HepG2 (cell line): ENCODE results near the gene PARP8. TPM values are rescaled to one million over a fixed set of nuclear protein-coding genes. Genes with fewer than 3 reads are reported as not detected.

Experiments used
- ATAC-seq: fragments of 200-7000 bp; cut with Tn5 transposase; 3 replicates; pipeline ENCODE4 v1.9.1; 2020; ENCODE audit warnings: mild to moderate bottlenecking, moderate library complexity
- BruUV-seq: library from RNA; stranded (reverse); fragments of 400-500 nt; replicated peaks from 2 replicates; lab custom pipeline; 2021; lab: Mats Ljungman, UMichigan
- CTCF ChIA-PET: fragments of 300-600 bp; formaldehyde crosslinking; extraction: SDS; loops from one replicate; lab custom pipeline; 2021; ENCODE audit warnings: low total read pairs, inconsistent platforms, low intra/inter-chr PET ratio; lab: Yijun Ruan, JAX
- POLR2A ChIA-PET: fragments of 350-600 bp; sonication (Branson Sonifier 250); formaldehyde crosslinking; loops from one replicate; lab custom pipeline; 2020; ENCODE audit warnings: antibody characterized with exemption, inconsistent platforms; lab: Yijun Ruan, JAX
- DNase-seq: peaks from one replicate; pipeline ENCODE4 v3.0.0-alpha.2; 2015; ENCODE audit warnings: low spot score
- FAIRE-seq: peaks from 3 replicates; lab custom pipeline; 2011; peaks lifted over from hg19 to GRCh38; lab: Jason Lieb, UNC
- H2AFZ ChIP-seq: one replicate; pipeline ENCODE4 v1.6.1; 2011; ENCODE audit warnings: low read length, inconsistent platforms
- H3K27ac ChIP-seq: fragments of 300-600 bp; 3 replicates; pipeline ENCODE4 v1.8.0; 2011; ENCODE audit warnings: mixed run types, mild to moderate bottlenecking, mixed read lengths, low read length, inconsistent platforms; ENCODE audit not compliant: insufficient read depth; ENCODE audit errors: extremely low read length
- H3K27me3 ChIP-seq, 2 experiments: fragments of 200-600 bp in 1 of 2; 2 replicates in 1 of 2; 3 replicates in 1 of 2; pipeline versions ENCODE4 v1.6.0 to v1.8.0; 2011; ENCODE audit warnings: low read length in 2 of 2, mild to moderate bottlenecking in 2 of 2, moderate library complexity in 2 of 2, inconsistent platforms in 1 of 2; ENCODE audit not compliant: insufficient read depth in 2 of 2, control insufficient read depth in 1 of 2
- H3K36me3 ChIP-seq, 2 experiments: fragments of 200-600 bp in 1 of 2; replicated peaks in 1 of 2; 2 replicates in 1 of 2; 3 replicates in 1 of 2; pipeline versions ENCODE4 v1.5.1 to v1.8.0; 2011; ENCODE audit warnings: low read length in 2 of 2, inconsistent platforms in 1 of 2; ENCODE audit not compliant: insufficient read depth in 2 of 2, control insufficient read depth in 1 of 2
- H3K4me1 ChIP-seq: 2 replicates; pipeline ENCODE4 v1.5.1; 2012; ENCODE audit warnings: low read length, inconsistent platforms; ENCODE audit not compliant: insufficient read depth
- H3K4me2 ChIP-seq: 2 replicates; pipeline ENCODE4 v1.6.0; 2011; ENCODE audit warnings: low read depth, low read length, inconsistent platforms
- H3K4me3 ChIP-seq, 3 experiments: fragments of 200-600 bp in 1 of 3; sonication (generic), shearing (Covaris generic) in 1 of 3; replicated peaks in 1 of 3; 2 replicates each; pipeline ENCODE4 v1.5.1; 2011 to 2016; ENCODE audit warnings: low read length in 3 of 3, inconsistent platforms in 2 of 3, low read depth in 2 of 3, mild to moderate bottlenecking in 2 of 3, control low read depth in 1 of 3, mixed read lengths in 1 of 3; ENCODE audit not compliant: insufficient read depth in 1 of 3
- H3K79me2 ChIP-seq: one replicate; pipeline ENCODE4 v1.6.1; 2011; ENCODE audit warnings: low read length, inconsistent platforms; ENCODE audit not compliant: insufficient read depth
- H3K9ac ChIP-seq: 2 replicates; pipeline ENCODE4 v1.6.0; 2011; ENCODE audit warnings: mild to moderate bottlenecking, low read depth, low read length, inconsistent platforms; ENCODE audit not compliant: insufficient read depth
- H3K9me3 ChIP-seq: 2 replicates; pipeline ENCODE4 v1.5.1; 2012; ENCODE audit warnings: mild to moderate bottlenecking, low read length
- H4K20me1 ChIP-seq: 2 replicates; pipeline ENCODE4 v1.6.0; 2011; ENCODE audit warnings: inconsistent platforms, mild to moderate bottlenecking, low read length, moderate library complexity; ENCODE audit not compliant: insufficient read depth
- ATF7 ChIP-seq, 2 experiments: fragments of 450-650 bp in 1 of 2; sonication (generic) in 1 of 2; formaldehyde crosslinking in 1 of 2; IDR thresholded peaks; 2 replicates each; pipeline versions ENCODE4 v1.4.0 to v1.6.1; 2016 to 2020; ENCODE audit warnings: antibody characterized with exemption in 1 of 2, mild to moderate bottlenecking in 1 of 2, missing genetic modification reagents in 1 of 2
- CCDC6 ChIP-seq: sonication (generic); formaldehyde crosslinking; IDR thresholded peaks from 2 replicates; pipeline ENCODE4 v1.8.1; 2022; ENCODE audit warnings: mild to moderate bottlenecking, missing genetic modification reagents, moderate library complexity
- KDM6A ChIP-seq: IDR thresholded peaks from 2 replicates; pipeline ENCODE4 v1.6.1; 2016; ENCODE audit warnings: low read depth
- MATR3 ChIP-seq: sonication (generic); formaldehyde crosslinking; IDR thresholded peaks from 2 replicates; pipeline ENCODE4 v1.4.0; 2020; ENCODE audit warnings: missing genetic modification reagents
- MTA3 ChIP-seq: sonication (generic); formaldehyde crosslinking; IDR thresholded peaks from 2 replicates; pipeline ENCODE4 v1.4.0; 2020; ENCODE audit warnings: missing genetic modification reagents
- SATB2 ChIP-seq: sonication (generic); formaldehyde crosslinking; IDR thresholded peaks from 2 replicates; pipeline ENCODE4 v1.5.0; 2020; ENCODE audit warnings: missing genetic modification reagents
- TBL1XR1 ChIP-seq: fragments of 150-350 bp; IDR thresholded peaks from 2 replicates; pipeline ENCODE4 v1.6.1; 2014; ENCODE audit warnings: borderline replicate concordance, low read length; ENCODE audit not compliant: partially characterized antibody
- ZNF180 ChIP-seq: sonication (generic); formaldehyde crosslinking; IDR thresholded peaks from 2 replicates; pipeline ENCODE4 v1.4.0; 2020; ENCODE audit warnings: low read depth, missing genetic modification reagents, borderline replicate concordance
- ZNF546 ChIP-seq: sonication (generic); formaldehyde crosslinking; conservative IDR thresholded peaks from 2 replicates; pipeline ENCODE4 v1.8.1; 2023; ENCODE audit warnings: mild to moderate bottlenecking, missing genetic modification reagents
- in situ Hi-C: cut with HindIII; loops from 2 replicates; pipeline ENCODE4 v1.10.0; 2017; ENCODE audit warnings: low pct_unique_long_range_greater_than_20kb; ENCODE audit not compliant: extremely low pct_ligation_motif_present
- intact Hi-C: fragments of 100-400 bp; cut with micrococcal nuclease; formaldehyde crosslinking; loops from one replicate; pipeline ENCODE4 v1.10.0; 2022; ENCODE audit not compliant: unreplicated experiment
- polyA plus RNA-seq, 8 experiments: library from polyadenylated mRNA; depleted of rRNA in 3 of 8; stranded (reverse) in 7 of 8; unstranded in 1 of 8; fragments of >200 nt; fragmentation: Illumina TruSeq in 4 of 8; extraction: Trizol in 4 of 8; gene quantifications; 2 replicates each; pipeline versions ENCODE4 v1.2.1 to v1.2.3, GENCODE V29; 2011 to 2016; ENCODE audit warnings: low read depth in 4 of 8, missing spikeins in 1 of 8, mixed read lengths in 1 of 8; ENCODE audit not compliant: insufficient read depth in 1 of 8
- total RNA-seq, 5 experiments: library from RNA; depleted of rRNA; stranded (reverse); fragments of >200 nt; fragmentation: Illumina TruSeq; extraction: Trizol; gene quantifications; 2 replicates each; pipeline ENCODE4 v1.2.3, GENCODE V29; 2016; ENCODE audit warnings: low read depth in 1 of 5
- TF ChIP-seq, protein P1 (sequence below): sonication (generic); formaldehyde crosslinking; conservative IDR thresholded peaks from 2 replicates; pipeline ENCODE4 v1.8.0; 2022; ENCODE audit warnings: missing genetic modification reagents
- TF ChIP-seq, protein P2 (sequence below): sonication (generic); formaldehyde crosslinking; IDR thresholded peaks from 2 replicates; pipeline ENCODE4 v1.4.0; 2020; ENCODE audit warnings: missing genetic modification reagents

Gene PARP8
- total and polyA plus RNA-seq, 2 of the 13 experiments (the other 11 are each of a cell fraction or from before 2014, with no cell fraction given), result 0.11 to 0.29 TPM

DNA sequence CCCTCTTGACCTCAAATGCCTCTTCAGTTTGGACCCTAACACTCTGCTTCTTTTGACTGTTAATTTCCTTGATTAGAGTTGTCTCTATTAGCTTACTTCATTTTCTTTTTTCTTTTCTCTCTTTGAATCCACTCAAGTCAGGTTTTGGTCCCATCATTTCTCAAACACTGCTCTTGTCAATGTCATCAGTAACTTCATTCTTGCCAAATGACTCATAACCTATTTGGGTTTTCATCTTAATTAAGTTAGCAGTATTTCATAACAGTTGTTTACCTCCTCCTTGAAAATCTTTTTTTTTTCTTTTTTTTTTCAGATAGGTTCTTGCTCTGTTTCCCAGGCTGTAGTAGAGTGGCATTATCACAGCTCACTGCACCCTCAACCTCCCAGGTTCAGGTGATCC lies 119.6 kb downstream of the PARP8 start:
- Histone ChIP-seq H3K27me3 (no peaks in the 10 kb centered on the region), H2AFZ (no peak overlapping the region), H3K4me2 (no peak overlapping the region), H3K79me2 (no peaks in the 10 kb centered on the region), H3K27ac (no peak overlapping the region), H3K9ac (no peak overlapping the region), H3K9me3 (no peaks in the 10 kb centered on the region), H3K4me3 (no peak overlapping the region), H3K4me1 (no peaks in the 10 kb centered on the region), H4K20me1 (no peaks in the 10 kb centered on the region), H3K36me3 (no peaks in the 10 kb centered on the region)
- FAIRE-seq, result no peak
- no TSS peak for BruUV-seq
- no peak for DNase-seq
- ChIA-PET POLR2A (no interaction called here), CTCF (no interaction called here)
- ATAC-seq, result no peak
- intact Hi-C loops, result no loop called here
- no peak for TF ChIP-seq MTA3 (CRISPR knock-in tag)
- TF ChIP-seq, protein P1, sequence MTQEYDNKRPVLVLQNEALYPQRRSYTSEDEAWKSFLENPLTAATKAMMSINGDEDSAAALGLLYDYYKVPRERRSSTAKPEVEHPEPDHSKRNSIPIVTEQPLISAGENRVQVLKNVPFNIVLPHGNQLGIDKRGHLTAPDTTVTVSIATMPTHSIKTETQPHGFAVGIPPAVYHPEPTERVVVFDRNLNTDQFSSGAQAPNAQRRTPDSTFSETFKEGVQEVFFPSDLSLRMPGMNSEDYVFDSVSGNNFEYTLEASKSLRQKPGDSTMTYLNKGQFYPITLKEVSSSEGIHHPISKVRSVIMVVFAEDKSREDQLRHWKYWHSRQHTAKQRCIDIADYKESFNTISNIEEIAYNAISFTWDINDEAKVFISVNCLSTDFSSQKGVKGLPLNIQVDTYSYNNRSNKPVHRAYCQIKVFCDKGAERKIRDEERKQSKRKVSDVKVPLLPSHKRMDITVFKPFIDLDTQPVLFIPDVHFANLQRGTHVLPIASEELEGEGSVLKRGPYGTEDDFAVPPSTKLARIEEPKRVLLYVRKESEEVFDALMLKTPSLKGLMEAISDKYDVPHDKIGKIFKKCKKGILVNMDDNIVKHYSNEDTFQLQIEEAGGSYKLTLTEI (CRISPR knock-in tag), result no peak
- TF ChIP-seq TBL1XR1, result no peak
- no peak for TF ChIP-seq CCDC6
- no peak for TF ChIP-seq MATR3 (CRISPR knock-in tag)
- TF ChIP-seq ZNF546 (CRISPR knock-in tag), result no peak
- no peak for TF ChIP-seq ATF7 (IDR thresholded peaks at IDR 0.05)
- no peak for TF ChIP-seq ATF7 (CRISPR knock-in tag; IDR thresholded peaks at IDR 0.05)
- TF ChIP-seq SATB2 (CRISPR knock-in tag), result no peak
- no peak for TF ChIP-seq KDM6A (CRISPR knock-in tag)
- TF ChIP-seq, protein P2, sequence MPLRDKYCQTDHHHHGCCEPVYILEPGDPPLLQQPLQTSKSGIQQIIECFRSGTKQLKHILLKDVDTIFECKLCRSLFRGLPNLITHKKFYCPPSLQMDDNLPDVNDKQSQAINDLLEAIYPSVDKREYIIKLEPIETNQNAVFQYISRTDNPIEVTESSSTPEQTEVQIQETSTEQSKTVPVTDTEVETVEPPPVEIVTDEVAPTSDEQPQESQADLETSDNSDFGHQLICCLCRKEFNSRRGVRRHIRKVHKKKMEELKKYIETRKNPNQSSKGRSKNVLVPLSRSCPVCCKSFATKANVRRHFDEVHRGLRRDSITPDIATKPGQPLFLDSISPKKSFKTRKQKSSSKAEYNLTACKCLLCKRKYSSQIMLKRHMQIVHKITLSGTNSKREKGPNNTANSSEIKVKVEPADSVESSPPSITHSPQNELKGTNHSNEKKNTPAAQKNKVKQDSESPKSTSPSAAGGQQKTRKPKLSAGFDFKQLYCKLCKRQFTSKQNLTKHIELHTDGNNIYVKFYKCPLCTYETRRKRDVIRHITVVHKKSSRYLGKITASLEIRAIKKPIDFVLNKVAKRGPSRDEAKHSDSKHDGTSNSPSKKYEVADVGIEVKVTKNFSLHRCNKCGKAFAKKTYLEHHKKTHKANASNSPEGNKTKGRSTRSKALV, result no peak
- no peak for TF ChIP-seq ZNF180 (CRISPR knock-in tag)
- in situ Hi-C loops, result no loop called here
